Adrenal gland (tissue), 5 donors: ENCODE measurements around the gene LRRC14B.
"Not testable (repeated sequence)": the region's sequence is repeated elsewhere in the genome, so short reads cannot be mapped to it uniquely, and the experiment has no call there.

Experiments
- CTCF ChIP-seq, 6 experiments: fragments of 450-650 bp in 4 of 6; fragments of 200-600 bp in 2 of 6; sonication (generic) in 1 of 6; IDR thresholded peaks; 1 replicate in 5 of 6; 2 replicates in 1 of 6; pipeline versions ENCODE4 v1.5.1 to v1.8.0; 2016 to 2021; ENCODE audit warnings: antibody characterized with exemption in 6 of 6, mild to moderate bottlenecking in 2 of 6, moderate library complexity in 1 of 6
- POLR2A ChIP-seq, 2 donors: fragments of 450-650 bp; IDR thresholded peaks; one replicate each; pipeline ENCODE4 v1.6.1; 2017; ENCODE audit warnings: antibody characterized with exemption in 2 of 2, mild to moderate bottlenecking in 2 of 2, moderate library complexity in 1 of 2
- donor health status: DM: no; HTN: no; CAD: no.

- TF ChIP-seq CTCF, POLR2A (IDR thresholded peaks at IDR 0.05): not testable (repeated sequence)
Observed at GRCh38 chr5:241045-241669, 49.9 kb downstream of the LRRC14B start.
